Measurements from ENCODE around the gene SYNE1.

GRCh38 chr6:152360034-152360433 lies 277.1 kb downstream of the SYNE1 start:
- TF ChIP-seq, protein P1, sequence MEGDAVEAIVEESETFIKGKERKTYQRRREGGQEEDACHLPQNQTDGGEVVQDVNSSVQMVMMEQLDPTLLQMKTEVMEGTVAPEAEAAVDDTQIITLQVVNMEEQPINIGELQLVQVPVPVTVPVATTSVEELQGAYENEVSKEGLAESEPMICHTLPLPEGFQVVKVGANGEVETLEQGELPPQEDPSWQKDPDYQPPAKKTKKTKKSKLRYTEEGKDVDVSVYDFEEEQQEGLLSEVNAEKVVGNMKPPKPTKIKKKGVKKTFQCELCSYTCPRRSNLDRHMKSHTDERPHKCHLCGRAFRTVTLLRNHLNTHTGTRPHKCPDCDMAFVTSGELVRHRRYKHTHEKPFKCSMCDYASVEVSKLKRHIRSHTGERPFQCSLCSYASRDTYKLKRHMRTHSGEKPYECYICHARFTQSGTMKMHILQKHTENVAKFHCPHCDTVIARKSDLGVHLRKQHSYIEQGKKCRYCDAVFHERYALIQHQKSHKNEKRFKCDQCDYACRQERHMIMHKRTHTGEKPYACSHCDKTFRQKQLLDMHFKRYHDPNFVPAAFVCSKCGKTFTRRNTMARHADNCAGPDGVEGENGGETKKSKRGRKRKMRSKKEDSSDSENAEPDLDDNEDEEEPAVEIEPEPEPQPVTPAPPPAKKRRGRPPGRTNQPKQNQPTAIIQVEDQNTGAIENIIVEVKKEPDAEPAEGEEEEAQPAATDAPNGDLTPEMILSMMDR (IDR thresholded peaks at IDR 0.05): no peak
- TF ChIP-seq POLR2A (IDR thresholded peaks at IDR 0.05) (no peak), EP300 (IDR thresholded peaks at IDR 0.05) (no peak)
